ENCODE data around the gene CD300LG.

CD300LG gene

DNA sequence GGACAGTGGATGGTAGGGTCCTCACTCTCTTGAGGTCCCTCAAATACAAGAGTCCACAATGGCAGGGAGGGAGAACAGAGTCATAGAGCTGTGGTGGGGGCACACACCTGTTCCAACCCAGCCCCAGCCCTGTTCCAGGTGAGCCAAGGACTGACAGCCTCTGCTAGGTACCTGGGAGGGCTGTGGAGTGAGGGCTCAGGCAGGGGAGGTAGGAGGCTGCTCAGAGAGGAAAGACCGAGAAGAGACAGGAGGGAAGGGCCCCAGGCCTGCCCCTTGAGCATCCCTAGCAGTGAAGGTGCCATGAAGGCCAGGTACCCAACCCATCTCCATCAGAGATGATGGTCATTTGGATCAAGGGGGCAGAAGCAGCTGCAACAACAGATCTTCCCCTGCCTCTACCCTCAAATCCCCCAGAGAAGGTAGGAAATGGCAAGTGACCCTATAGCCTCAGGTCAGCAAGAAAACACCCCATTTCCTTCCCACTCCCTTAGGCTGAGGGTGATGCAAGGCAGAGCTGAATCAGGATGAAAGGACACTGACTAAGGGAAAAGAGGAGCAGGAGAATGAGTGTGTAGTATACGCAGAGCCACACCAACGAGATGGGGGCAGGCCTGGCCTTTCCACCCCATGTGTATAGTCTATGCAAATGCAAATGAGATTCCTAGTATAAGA lies 28.6 kb downstream of the CD300LG start:
- in situ Hi-C loops (cut with HindIII; ENCODE audit: low sequenced_read_pairs), result no loop called here
- DNase-seq (ENCODE audit: low read depth, low spot score), result no peak

DNA sequence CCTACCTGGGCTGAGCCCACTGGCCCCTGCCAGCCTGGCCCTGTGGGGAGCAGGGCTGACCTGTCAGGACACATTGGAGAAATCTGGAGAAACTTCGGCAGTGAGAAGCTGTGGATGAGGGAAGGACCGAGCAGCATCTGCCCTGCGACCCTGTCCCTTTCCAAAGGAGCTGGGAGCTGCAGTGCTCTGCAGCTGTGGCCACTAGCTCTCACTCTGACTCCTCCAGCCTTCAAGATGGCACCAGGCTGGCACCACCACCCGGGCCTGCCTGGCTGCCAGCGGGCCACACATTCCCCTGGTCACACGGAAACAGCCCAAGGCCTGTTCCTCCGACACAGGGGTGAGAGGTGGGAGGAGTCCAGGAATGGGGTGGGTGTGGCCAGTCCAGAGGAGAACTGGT lies 30.1 kb downstream of the CD300LG start:
- no peak overlapping the region for H3K4me3 ChIP-seq (ENCODE audit: low read depth, low read length)
- DNase-seq (ENCODE audit: low read depth, low spot score), result no peak
- in situ Hi-C loops (cut with HindIII; ENCODE audit: low sequenced_read_pairs), result no loop called here
- TF ChIP-seq, protein P1, sequence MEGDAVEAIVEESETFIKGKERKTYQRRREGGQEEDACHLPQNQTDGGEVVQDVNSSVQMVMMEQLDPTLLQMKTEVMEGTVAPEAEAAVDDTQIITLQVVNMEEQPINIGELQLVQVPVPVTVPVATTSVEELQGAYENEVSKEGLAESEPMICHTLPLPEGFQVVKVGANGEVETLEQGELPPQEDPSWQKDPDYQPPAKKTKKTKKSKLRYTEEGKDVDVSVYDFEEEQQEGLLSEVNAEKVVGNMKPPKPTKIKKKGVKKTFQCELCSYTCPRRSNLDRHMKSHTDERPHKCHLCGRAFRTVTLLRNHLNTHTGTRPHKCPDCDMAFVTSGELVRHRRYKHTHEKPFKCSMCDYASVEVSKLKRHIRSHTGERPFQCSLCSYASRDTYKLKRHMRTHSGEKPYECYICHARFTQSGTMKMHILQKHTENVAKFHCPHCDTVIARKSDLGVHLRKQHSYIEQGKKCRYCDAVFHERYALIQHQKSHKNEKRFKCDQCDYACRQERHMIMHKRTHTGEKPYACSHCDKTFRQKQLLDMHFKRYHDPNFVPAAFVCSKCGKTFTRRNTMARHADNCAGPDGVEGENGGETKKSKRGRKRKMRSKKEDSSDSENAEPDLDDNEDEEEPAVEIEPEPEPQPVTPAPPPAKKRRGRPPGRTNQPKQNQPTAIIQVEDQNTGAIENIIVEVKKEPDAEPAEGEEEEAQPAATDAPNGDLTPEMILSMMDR (IDR thresholded peaks at IDR 0.05; ENCODE audit: low read depth, low read length), result no peak

More for the DNA sequence above, 28.6 kb downstream of the CD300LG start:
- no peak overlapping the region for H3K4me3 ChIP-seq (ENCODE audit: low read depth, low read length)
- TF ChIP-seq, protein P1 (IDR thresholded peaks at IDR 0.05; ENCODE audit: low read depth, low read length), result no peak

DNA sequence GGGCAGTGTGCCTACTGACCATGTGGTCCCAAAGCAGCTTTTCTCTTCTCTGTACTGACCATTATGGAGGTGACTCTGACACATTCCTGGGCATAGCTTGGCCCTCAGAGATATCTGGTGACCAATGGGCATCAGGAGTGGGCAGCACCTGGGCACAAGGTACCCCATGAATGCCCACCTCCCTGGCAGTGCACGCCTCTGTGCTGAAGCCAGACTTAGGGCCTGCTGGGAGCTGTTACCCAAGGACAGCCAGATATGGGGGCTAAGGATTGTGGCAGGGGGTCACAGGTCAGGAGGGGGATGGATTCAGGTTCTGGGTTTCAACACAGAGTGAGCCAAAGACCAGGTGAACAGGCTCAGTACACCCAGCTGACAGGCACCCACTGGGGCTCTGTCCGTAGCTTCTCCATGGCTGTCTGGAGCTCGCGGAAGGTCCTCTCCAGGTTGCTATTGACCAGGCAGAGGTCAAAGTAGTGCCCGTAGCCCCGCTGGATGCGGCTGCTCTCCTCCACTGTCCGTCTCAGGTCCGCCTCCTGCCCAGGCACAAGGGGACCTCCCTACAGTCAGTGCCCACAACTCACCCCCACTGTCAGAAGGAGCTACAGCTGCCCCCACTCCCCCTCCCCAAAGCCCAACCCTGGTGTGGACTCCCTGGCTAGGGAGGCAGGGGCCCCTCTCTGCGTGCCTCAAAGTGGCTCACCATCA lies 30.6 kb downstream of the CD300LG start:
- H3K4me3 ChIP-seq (ENCODE audit: low read depth, low read length), result no peak overlapping the region
- TF ChIP-seq, protein P1 (IDR thresholded peaks at IDR 0.05; ENCODE audit: low read depth, low read length), result no peak
- in situ Hi-C loops (cut with HindIII; ENCODE audit: low sequenced_read_pairs), result no loop called here
- no peak for DNase-seq (ENCODE audit: low read depth, low spot score)

DNA sequence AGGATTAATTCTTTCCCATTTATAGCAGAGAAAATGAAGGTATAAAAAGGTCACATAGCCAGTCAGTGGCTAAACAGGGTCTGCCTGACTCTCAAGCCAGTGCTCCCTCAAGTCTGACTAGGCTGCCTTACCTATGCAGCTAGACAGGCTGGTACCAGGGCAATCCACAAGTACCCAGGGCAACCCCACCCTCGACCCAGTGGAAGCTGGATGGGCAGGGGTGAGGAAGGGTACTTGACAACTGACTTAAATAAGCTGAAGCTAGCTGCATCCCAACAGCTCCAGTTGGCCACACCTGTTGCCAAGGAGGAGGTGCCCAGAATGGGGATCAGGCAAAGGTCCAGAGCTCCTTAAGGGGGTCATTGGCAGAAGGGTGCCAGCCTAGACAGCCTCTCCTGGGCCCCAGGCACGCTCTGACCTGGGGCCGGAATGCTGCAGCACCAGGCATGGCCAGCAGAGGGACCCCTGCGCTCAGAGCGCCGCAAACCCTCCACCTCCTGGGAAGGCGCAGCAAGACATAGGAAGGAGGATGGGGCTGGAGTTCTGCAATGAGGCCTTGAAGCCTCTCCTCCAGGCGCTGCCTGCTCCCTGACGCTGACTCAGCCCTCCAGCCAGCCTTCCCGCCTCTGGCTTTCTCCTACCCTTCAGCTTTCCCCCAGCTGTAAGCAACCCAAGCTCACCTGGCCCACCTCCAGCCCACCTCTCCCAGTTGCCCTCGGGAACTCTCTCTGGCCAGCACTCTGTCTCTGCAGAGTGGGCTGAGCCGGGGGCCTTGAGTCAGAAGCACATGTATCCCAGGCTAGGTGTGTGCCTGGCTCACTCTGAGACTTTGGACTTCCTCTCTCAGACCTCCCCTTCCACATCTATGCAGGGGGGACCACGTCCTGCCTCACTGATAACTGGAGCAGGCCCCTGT lies 31.5 kb downstream of the CD300LG start:
- H3K4me3 ChIP-seq (ENCODE audit: low read depth, low read length), result no peak overlapping the region
- TF ChIP-seq, protein P1 (IDR thresholded peaks at IDR 0.05; ENCODE audit: low read depth, low read length), result peak; percentile 99
- DNase-seq (ENCODE audit: low read depth, low spot score), result peak; percentile 79
- in situ Hi-C loops (cut with HindIII; ENCODE audit: low sequenced_read_pairs), result no loop called here

DNA sequence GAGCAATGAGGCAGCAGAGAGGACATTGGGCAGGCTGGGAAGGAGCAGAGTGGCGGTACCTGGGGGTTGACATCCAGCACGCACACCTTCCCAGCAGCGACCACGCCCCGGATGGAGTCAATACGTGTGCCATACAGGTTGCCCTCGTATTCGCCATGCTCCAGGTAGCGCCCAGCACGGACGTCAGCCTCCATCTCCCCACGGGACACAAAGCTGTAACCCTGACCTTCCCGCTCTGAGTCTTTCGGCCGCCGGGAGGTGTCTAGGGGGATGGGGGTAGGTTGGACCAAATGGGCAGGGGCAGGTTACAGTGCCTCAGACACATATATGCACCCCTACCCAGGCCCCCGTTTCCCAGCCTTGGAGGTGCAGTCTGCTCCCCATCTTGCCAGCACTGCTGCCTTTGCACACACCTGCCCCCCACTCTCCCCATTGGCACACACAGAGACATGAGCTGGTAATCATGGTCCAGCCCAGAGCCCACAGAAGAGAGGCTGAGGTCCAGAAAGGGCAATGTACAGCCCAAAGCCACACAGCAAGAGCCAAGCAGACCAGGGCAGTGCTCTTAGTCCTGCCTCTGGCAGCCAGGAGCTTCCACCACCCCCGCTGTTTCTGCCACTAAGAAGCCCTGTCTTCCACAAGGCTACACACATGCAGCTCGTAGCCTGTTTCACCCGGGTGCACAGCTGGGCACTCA lies 32.9 kb downstream of the CD300LG start:
- TF ChIP-seq, protein P1 (IDR thresholded peaks at IDR 0.05; ENCODE audit: low read depth, low read length), result no peak
- H3K4me3 ChIP-seq (ENCODE audit: low read depth, low read length), result no peak overlapping the region
- in situ Hi-C loops (cut with HindIII; ENCODE audit: low sequenced_read_pairs), result no loop called here

More for the DNA sequence above, 32.9 kb downstream of the CD300LG start:
- no peak for DNase-seq (ENCODE audit: low read depth, low spot score)
